GM19467 (cell line): ENCODE results near the gene IL21R.
"Not testable (repeated sequence)": the region's sequence is repeated elsewhere in the genome, so short reads cannot be mapped to it uniquely, and the experiment has no call there.

Source experiments
- ATAC-seq: cut with Tn5 transposase; IDR thresholded peaks from one replicate; pipeline ENCODE4 v1.9.1; 2021; ENCODE audit warnings: mild to moderate bottlenecking, moderate library complexity; ENCODE audit not compliant: unreplicated experiment

IL21R gene

DNA sequence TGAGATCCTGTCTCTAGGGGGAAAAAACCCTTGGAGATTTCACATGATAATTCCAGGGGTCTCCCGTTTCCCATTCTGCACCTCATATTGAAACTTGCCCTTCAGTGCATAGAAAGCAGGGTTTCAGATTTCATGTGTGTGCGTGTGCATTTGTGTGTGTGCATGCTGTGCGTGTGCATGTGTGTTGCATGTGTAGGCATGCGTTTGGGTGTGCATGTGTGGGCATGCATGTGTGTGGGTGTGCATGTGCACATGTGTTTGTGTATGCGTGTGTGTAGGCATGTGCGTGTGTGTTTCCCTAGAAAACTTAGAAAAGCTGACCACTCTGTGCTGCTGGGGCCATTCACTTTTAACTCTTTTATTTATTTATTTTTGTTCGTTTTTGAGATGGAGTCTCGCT lies 40.0 kb downstream of the IL21R start:
- no peak for ATAC-seq

DNA sequence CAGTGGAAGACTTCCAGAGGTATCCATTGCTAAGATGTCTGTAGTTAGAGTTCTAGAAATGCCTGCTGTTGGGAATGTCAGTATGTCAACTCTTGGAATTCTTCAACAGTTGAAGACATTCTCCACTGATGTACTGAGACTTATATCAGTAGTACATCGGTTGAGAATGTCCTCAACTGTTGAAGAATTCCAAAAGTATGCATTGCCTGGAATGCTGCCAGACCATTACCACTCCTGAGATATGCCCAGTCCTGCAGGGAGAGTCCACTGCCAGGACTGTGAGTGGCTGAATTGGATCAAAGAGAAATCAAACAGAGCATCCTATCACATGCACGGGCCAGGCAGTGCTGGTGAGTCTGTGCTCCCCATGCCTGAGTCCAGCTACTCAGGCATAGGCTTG lies 42.0 kb downstream of the IL21R start:
- no peak for ATAC-seq

DNA sequence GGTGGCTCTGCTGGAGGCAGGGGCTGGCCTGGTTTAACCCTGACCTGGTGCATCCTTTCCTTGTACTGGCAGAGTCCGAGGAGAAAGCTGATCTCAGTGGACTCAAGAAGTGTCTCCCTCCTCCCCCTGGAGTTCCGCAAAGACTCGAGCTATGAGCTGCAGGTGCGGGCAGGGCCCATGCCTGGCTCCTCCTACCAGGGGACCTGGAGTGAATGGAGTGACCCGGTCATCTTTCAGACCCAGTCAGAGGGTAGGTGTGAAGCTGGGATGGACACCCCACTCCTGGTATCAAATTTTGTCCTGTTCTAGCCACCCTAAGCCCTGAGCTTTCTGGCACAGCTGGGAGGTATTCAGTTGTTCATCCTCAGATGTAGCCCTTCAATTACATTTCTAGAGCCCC lies 42.5 kb downstream of the IL21R start:
- ATAC-seq, result no peak

DNA sequence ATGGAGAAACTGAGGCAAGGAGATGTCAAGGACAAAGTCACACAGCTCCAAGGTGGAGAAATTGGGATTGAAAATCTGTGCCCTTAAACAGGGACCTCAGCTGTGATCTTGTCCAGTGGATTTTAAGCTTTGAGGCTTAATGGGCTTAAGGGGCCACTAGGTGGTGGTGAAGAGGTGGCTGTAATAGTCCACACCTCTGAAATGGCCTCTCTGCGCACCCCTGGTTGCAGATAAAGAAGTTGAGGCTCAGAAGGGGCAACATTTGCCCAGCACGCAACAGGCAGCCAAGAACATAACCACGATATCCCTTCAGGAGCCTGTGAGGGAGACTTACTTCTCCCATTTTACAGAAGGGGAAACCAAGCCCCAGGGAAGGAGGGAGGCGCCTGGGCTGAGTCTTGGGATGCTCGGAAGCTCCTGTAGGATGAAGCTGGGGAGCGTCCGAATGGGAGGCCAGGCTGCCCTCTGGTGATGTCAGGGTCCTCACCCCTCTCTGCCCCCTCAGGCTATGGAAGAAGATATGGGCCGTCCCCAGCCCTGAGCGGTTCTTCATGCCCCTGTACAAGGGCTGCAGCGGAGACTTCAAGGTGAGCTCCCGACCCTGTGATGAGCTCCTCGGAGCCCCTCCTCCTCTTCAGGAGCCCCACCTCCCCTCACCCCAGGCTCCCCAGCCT lies 43.7 kb downstream of the IL21R start:
- no peak for ATAC-seq

DNA sequence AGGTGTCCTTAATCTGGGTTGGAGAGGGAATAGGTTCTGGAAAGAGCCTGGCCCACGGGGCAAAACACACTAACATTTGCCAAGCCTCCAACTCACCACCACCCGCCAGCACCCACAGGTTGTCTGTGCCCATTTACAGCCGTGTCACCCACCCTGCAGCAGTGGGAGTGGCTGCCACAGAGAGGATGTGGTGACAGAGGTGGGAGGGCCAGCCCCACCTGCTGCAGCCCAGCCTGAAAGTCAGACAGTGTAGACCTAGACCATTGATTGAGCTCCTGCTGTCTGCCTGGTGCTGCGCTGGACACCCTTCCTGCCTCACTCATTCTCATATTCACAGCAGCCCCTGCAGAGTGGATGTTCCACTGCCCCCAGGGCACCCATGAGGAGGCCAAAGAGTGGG lies 44.7 kb downstream of the IL21R start:
- ATAC-seq, result peak; percentile 32

DNA sequence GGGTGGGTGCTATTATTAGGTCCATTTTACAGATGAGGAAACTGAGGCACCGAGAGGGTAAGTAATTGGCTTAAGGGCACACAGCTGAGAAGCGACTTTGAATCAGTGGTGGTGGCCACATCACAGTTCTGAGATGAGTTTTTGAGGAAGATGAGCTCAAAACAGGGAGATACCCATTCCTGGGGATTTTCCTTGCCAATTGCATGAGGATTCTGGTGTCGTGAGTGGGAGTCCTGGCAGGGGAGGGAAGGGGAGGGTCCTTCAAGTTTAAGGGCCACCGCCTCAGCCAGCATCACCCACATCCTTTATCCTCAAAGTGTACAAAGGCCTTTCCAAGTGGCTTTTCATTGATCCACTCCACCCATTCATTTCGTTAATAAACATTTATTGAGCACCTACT lies 45.3 kb downstream of the IL21R start:
- no peak for ATAC-seq

DNA sequence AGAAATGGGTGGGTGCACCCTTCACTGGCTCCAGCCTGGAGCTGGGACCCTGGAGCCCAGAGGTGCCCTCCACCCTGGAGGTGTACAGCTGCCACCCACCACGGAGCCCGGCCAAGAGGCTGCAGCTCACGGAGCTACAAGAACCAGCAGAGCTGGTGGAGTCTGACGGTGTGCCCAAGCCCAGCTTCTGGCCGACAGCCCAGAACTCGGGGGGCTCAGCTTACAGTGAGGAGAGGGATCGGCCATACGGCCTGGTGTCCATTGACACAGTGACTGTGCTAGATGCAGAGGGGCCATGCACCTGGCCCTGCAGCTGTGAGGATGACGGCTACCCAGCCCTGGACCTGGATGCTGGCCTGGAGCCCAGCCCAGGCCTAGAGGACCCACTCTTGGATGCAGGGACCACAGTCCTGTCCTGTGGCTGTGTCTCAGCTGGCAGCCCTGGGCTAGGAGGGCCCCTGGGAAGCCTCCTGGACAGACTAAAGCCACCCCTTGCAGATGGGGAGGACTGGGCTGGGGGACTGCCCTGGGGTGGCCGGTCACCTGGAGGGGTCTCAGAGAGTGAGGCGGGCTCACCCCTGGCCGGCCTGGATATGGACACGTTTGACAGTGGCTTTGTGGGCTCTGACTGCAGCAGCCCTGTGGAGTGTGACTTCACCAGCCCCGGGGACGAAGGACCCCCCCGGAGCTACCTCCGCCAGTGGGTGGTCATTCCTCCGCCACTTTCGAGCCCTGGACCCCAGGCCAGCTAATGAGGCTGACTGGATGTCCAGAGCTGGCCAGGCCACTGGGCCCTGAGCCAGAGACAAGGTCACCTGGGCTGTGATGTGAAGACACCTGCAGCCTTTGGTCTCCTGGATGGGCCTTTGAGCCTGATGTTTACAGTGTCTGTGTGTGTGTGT lies 46.8 kb downstream of the IL21R start:
- ATAC-seq, result no peak

DNA sequence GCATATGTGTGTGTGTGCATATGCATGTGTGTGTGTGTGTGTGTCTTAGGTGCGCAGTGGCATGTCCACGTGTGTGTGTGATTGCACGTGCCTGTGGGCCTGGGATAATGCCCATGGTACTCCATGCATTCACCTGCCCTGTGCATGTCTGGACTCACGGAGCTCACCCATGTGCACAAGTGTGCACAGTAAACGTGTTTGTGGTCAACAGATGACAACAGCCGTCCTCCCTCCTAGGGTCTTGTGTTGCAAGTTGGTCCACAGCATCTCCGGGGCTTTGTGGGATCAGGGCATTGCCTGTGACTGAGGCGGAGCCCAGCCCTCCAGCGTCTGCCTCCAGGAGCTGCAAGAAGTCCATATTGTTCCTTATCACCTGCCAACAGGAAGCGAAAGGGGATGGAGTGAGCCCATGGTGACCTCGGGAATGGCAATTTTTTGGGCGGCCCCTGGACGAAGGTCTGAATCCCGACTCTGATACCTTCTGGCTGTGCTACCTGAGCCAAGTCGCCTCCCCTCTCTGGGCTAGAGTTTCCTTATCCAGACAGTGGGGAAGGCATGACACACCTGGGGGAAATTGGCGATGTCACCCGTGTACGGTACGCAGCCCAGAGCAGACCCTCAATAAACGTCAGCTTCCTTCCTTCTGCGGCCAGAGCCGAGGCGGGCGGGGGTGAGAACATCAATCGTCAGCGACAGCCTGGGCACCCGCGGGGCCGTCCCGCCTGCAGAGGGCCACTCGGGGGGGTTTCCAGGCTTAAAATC lies 47.6 kb downstream of the IL21R start:
- no peak for ATAC-seq

DNA sequence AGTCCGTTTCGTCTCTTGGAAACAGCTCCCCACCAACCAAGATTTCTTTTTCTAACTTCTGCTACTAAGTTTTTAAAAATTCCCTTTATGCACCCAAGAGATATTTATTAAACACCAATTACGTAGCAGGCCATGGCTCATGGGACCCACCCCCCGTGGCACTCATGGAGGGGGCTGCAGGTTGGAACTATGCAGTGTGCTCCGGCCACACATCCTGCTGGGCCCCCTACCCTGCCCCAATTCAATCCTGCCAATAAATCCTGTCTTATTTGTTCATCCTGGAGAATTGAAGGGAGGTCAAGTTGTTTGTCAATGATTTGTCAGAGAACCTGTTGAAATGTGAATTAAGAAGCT lies 48.2 kb downstream of the IL21R start:
- no peak for ATAC-seq

DNA sequence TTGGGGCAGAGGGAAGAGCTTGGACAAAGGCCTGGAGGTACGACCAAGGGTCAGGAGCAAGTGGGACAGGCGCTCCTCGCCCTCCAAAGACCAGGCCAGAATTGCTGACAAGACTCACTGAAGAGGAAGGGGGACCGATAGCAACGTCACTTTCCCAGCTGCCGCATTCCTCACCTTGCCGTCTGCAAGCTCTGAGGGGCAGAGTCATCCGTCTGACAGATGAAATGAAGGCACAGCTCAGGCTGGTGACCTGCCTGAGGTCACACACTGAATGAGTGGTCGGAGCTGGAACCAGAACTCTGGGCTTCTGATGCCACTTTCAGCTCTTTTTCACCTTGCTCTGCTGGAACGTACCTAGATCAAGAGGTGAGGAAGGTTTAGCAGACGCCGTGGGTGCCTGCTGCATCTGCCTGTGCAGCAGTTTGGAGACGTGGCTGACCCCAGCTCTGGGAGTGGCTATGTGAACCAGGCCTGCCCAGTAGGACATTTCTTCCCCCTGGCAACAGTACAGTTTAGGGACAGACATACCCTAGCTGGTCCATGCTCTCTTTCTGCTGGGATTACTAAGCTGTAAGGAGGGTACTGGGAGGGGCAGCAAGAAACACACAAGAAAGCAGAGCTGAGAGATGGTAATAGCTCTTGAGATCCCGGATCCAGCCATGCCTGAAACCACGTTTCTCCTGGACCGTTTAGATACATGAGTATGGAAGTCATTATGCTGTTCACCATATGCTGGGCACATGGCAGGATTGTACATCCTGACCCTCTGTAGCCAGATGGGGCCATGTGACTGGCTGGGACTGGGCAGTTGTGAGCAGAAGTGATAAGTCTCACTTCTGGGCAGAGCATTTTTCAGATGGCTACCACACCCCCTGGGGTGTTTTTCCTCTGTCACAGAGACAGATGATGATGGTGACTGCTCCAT lies 50.9 kb downstream of the IL21R start:
- no peak for ATAC-seq

DNA sequence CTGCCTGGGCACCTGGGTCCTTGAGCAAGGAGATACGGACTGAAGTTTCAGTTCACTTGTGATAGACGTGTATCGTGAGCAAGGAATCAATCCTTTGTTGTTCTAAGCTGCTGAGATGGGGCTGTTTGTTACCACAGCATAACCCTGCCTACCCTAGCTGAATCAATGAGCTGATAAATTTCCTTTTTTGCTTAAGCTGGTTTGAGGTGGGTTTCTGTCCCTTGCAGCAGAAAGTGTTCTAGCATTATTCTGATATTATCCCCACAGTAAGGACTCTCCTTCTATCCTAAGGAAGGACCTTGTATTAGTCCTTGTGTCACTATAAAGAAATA lies 51.5 kb downstream of the IL21R start:
- no peak for ATAC-seq

DNA sequence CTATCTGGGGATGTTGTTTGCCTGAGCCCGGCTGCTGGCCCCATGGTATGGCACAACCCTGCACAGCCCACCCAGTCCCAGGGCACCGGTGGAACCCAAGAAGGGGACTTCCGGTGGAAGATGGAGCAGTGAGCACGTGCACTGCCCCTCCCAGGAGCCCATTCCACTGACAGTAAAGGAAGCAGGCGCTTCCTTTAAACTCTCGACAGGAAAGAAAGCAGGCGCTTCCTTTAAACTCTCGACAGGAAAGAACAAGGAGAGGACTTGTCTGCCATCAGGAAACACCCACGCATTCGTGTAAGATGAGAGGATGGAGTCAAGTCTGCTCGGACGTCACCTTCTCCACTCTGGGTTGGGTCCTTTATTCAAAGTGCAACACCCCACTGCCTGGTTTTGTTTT lies 53.7 kb downstream of the IL21R start:
- ATAC-seq, result no peak

DNA sequence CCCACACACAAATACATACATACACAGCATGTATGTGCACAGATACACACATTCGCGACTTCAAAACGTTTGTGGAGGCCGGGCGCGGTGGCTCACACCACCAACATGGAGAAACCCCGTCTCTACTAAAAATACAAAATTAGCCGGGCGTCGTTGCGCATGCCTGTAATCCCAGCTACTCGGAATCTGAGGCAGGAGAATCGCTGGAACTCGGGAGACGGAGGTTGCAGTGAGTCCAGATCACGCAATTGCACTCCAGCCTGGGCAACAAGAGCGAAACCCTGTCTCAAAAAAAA lies 55.6 kb downstream of the IL21R start:
- not testable (repeated sequence) for ATAC-seq

DNA sequence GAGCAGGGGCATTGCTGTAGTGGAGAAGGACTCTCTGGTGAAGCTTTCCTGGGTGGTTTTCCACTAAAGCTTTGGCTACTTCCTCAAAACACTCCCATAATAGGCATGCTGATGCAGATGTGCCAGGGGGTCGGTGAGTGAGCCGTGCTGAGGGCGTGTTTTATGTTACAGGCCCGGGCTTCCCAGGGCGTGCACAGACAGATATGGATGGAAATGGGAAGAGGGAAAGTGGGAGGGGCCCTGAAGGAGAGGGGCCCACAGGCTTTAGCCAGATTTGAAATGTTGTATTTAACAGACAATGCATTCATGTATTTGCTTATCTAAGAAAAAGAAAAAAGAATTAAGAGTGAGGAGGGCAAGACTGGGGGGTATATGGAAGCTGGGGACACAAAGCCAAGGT lies 56.3 kb downstream of the IL21R start:
- no peak for ATAC-seq

DNA sequence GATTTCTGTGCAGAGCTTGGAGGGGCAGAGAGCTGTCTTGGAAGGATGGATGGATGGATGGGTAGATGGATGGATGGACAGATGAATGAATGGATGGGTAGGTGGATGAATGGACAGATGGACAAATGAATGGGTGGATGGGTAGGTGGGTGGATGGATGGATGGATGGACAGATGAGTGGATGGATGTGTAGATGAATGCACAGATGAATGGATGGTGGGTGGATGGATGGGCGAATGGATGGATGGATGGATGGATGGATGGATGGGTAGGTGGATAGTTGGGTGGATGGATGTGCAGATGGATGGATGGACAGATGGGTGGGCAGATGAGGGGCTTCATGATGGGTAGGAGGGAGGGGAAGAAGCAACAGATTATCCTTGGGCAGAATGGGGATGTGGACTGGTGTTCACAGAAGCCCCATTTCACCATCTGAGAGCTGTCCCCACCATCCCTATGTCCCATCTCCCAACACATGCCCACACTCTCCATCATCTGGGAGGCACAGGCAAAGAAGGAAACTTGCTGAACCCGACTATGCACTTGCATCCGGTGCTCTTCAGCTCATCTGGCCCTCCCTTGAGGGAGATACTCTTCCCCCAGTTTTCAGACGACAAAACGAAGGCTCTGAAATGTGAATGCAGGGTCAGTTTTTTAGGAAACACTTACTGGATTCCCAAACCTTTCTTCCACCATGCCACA lies 57.2 kb downstream of the IL21R start:
- no peak for ATAC-seq

DNA sequence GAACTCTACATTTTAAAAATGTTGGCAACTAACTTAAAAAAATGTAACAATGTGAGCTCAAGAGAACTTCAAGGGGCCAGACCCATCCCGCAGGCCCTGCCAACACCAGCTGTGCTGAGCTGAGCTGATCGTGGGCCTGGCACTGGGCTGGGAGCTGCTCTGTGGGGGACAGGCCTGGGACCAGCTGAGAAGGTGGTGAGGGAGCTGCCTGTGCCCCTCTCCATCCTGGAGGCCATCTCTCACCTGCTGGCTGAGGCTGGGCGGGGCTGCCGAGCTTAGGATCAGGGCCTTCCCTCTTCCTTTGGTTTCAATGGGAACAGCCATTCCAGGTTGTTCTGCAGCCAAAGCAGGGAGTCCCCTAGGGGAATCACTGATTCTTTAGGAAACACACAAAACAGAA lies 58.2 kb downstream of the IL21R start:
- no peak for ATAC-seq

DNA sequence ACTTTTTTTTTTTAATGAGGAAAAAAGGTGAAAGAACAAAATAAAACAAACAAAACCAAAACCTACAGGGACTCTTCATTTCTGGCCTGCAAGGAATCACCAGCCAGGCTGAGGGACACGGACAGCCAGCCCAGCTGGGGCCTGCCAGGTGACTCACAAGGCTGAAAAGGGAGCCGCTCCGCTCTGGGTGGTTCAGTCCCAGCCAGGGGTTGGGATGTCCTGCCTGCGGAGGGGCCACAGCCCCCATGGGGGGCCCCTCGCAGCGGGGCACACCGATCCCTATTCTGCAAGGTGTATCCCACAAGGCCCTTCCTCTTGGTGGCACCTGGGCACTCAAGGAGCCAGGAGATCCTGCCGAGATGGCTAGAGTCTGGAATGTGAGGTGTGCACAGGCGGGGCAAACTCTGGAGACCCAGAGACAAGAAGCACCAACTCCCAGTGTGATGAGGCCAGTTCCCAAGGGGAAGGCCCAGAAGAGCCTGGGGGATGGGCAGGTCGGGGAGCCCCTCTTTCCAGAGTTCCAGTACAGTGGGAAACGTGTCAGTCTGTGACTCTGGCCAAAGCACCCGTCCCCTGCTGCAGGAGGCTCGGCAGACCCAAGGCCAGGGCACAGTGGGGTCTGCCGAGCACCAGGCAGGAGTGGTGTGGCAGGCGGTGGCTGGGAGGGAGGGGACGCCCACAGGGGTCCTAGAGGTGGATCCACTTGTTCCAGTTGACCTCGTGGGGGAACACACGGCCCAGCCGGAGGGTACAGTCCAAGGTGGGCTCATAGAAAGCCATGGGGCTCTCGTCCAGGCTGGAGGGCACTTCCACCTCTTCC lies 58.9 kb downstream of the IL21R start:
- ATAC-seq, result no peak

DNA sequence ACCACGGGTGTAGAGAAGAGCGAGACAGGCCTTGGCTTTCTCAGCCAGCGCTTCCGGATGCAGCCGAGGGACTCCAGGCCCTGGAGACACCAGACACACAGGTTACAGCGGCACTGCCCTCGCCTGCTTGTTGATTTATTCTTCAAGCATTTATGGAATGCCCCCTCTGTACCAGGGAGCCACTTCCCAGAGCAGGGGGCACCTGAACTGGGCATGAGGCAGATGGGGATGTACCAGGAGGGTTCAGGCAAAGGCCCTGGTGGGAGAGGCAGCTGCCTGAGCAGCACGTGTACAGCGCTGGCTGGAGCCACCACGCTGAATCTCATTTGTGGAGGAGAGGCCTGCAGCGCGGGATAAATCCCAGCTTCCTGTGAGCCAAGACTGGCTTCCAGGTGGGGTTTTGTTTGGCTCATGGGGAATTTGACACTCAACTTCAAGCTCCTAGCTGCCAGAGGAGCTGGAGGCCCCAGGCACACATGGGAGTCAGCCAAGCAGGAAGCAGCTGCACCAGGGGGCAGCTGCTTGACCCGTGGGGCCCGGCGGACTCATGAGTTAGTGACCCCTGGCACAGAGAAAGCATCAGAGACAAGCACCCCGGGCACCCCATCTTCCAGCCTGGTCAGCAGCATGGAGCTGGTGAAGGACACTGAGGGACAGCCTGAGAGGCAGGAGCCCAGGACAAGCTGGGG lies 59.7 kb downstream of the IL21R start:
- no peak for ATAC-seq

DNA sequence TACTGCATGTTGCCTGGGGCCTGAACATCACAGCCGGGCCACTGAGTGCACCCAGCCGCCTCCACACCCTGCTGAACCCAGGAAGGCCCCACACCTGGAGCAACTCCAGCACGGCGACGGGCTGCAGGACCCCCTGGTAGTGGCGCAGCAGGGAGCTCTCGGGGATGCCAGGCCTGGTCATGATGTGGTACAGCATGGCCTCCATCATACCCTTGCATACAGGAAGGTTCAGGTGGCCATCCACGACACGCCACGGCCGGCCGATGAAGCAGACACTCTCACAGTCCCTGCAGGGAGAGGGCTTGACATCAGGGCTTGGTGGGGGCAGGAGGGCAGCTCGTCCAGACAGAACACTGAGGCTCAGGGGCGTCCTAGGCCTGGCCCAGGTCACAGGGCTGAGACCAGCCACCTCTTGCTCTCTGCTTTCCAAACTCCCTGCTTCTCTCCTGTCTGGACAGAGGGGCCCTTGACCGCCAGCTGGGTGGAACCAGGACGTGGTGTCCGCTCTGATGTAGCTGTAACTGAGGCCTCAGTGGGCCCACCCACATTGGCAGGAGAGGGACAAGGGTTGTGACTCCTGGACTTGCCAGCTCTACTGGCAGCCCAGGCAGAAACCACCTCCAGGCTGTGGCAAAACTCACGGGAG lies 60.3 kb downstream of the IL21R start:
- ATAC-seq, result no peak
